MM.1S (cell line): ENCODE measurements around the gene ENTREP3.

Source experiments
- EZH2 ChIP-seq: fragments of 300-600 bp; sonication (generic); optimal IDR thresholded peaks from 2 replicates; pipeline ENCODE3; 2017; ENCODE audit warnings: low read depth, mild to moderate bottlenecking, antibody characterized with exemption, low read length, mixed read lengths
- TF ChIP-seq, protein P1 (sequence below): fragments of 300-600 bp; sonication (generic); IDR thresholded peaks from 2 replicates; pipeline ENCODE4 v1.5.1; 2016; ENCODE audit warnings: antibody characterized with exemption, low read length, mixed read lengths

DNA sequence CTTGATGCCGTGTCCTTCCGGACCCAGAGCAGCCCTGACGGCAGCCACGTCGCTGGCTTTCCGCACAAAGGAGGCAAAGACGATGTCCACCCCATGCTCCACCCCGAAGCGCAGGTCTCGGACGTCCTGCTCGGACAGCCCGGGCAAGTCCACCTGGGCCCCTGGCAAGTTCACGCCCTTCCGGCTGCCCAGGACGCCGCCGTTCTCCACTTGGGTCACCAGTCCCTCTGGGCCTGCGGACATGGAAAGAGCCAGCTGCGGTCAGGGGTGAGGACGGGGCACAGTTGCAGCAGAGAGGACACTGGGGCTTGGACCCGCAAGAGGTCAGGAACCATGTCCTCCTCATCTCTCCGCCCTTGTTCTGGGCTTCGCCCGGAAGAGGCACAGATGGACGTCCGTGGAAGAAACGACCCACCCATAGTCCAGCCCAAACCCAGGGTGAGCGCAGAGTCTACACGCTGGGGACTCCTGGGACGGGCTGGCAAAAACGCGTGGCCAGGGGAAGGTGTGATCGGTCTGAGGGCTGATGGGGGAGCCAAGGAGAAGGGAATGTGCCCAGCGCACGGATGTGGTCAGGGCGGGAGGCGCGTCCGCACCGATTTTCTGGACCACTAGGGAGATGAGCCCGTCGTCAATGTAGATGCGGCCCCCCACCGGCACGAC, 39.4 kb upstream of the ENTREP3 start:
- TF ChIP-seq, protein P1, sequence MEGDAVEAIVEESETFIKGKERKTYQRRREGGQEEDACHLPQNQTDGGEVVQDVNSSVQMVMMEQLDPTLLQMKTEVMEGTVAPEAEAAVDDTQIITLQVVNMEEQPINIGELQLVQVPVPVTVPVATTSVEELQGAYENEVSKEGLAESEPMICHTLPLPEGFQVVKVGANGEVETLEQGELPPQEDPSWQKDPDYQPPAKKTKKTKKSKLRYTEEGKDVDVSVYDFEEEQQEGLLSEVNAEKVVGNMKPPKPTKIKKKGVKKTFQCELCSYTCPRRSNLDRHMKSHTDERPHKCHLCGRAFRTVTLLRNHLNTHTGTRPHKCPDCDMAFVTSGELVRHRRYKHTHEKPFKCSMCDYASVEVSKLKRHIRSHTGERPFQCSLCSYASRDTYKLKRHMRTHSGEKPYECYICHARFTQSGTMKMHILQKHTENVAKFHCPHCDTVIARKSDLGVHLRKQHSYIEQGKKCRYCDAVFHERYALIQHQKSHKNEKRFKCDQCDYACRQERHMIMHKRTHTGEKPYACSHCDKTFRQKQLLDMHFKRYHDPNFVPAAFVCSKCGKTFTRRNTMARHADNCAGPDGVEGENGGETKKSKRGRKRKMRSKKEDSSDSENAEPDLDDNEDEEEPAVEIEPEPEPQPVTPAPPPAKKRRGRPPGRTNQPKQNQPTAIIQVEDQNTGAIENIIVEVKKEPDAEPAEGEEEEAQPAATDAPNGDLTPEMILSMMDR, result no peak
- TF ChIP-seq EZH2, result no peak
